GM20431 (cell line): ENCODE measurements around the gene PPIL1.

Experiments
- in situ Hi-C: fragments of 300-500 bp; cut with MseI, MboI; formaldehyde crosslinking; loops from one replicate; pipeline ENCODE4 v1.15.0; 2020; ENCODE audit warnings: low sequenced_read_pairs; ENCODE audit not compliant: unreplicated experiment

Gene PPIL1

GRCh38 chr6:36838896-36839748 lies 35.5 kb downstream of the PPIL1 start, which contains the start of gene CPNE5:
Gene CPNE5 (minus strand): TSS chr6:36839444. CDS start chr6:36839377, 67 bp downstream.
- in situ Hi-C loops = no loop called here

- in situ Hi-C loops = no loop called here
These were observed 36.9 kb downstream of the PPIL1 start for GRCh38 chr6:36837686-36838085.

- in situ Hi-C loops = no loop called here
These were observed 37.6 kb downstream of the PPIL1 start for GRCh38 chr6:36837022-36837339.

GRCh38 chr6:36836111-36837021 lies 38.2 kb downstream of the PPIL1 start:
- in situ Hi-C loops = no loop called here

- in situ Hi-C loops = no loop called here
These were observed 39.8 kb downstream of the PPIL1 start for GRCh38 chr6:36834576-36835341.

GRCh38 chr6:36833182-36833789 lies 41.3 kb downstream of the PPIL1 start:
- in situ Hi-C loops = no loop called here

- in situ Hi-C loops = no loop called here
These were observed 42.3 kb downstream of the PPIL1 start for GRCh38 chr6:36832313-36832712.

GRCh38 chr6:36830577-36830976 lies 44.0 kb downstream of the PPIL1 start:
- in situ Hi-C loops = no loop called here

GRCh38 chr6:36829919-36830544 lies 44.6 kb downstream of the PPIL1 start:
- in situ Hi-C loops = no loop called here

GRCh38 chr6:36827261-36828079 lies 47.1 kb downstream of the PPIL1 start:
- in situ Hi-C loops = no loop called here

GRCh38 chr6:36826520-36827227 lies 47.9 kb downstream of the PPIL1 start:
- in situ Hi-C loops = no loop called here

- in situ Hi-C loops = no loop called here
These were observed 48.6 kb downstream of the PPIL1 start for GRCh38 chr6:36825994-36826393.

- in situ Hi-C loops = no loop called here
These were observed 49.2 kb downstream of the PPIL1 start for GRCh38 chr6:36825452-36825851.

- in situ Hi-C loops = no loop called here
These were observed 50.4 kb downstream of the PPIL1 start for GRCh38 chr6:36824253-36824652.

- in situ Hi-C loops = no loop called here
These were observed 51.0 kb downstream of the PPIL1 start for GRCh38 chr6:36823421-36824096.

- in situ Hi-C loops = no loop called here
These were observed 51.9 kb downstream of the PPIL1 start for GRCh38 chr6:36822506-36823269.
